Measurements from ENCODE around the gene ICA1. TPM values are rescaled to one million over a fixed set of nuclear protein-coding genes. Genes with fewer than 3 reads are reported as not detected.
"Not testable (repeated sequence)": the region's sequence is repeated elsewhere in the genome, so short reads cannot be mapped to it uniquely, and the experiment has no call there.

ICA1 gene
- total RNA-seq, 2 donors from 2014 or later = 1.4 to 9.7 TPM

DNA sequence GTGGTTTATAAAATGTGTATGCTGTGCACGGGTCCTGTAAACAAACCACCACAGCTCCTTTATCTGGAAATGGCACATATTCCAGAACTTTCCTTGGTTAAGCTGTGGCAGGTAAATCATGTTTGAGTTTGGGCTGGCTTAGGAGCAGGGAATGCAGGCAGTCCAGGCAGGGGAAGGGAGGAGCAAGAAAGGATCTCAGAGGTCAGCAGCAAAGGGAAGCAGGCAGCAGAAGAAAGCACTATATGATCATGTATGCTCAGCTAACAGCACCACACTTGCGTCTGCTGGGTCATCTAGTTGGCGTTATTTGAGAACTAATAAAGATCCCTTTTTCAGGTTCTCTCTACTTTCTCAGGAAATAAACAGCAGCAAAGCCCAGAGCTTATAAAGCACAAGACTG is 7.8 kb downstream of the ICA1 start:
- no peaks in the 10 kb centered on the region for H3K4me1 Mint-ChIP-seq
- no peak overlapping the region for H3K4me3 Mint-ChIP-seq
- ATAC-seq (replicated peaks) = no peak
- H3K27me3 Mint-ChIP-seq = peaks cover 15% of the 10 kb centered on the region
- no peaks in the 10 kb centered on the region for H3K9me3 Mint-ChIP-seq
- no peak overlapping the region for H3K27ac Mint-ChIP-seq
- H3K36me3 Mint-ChIP-seq (ENCODE audit: low read depth) = no peaks in the 10 kb centered on the region

DNA sequence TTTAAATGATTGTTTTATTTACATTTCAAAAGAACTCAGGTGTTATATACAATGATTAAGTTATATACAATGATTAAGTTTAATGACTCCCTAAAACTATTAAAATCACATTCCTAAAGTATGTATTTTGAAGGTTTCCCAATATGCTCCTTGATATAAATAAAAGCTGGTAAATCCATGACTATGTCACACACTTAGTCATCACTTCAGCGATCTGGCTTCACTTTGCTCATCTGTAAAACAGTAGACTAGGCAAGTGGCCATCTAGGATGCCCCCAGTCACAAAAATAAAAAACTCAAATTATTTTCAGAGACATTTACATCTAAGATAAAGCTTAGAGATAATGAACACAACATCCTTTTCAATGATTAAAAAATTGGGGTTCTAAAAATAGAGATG is 10.8 kb downstream of the ICA1 start:
- ATAC-seq (replicated peaks) = no peak
- Mint-ChIP-seq H3K27me3 (peaks cover 13% of the 10 kb centered on the region), H3K4me1 (no peaks in the 10 kb centered on the region), H3K36me3 (ENCODE audit: low read depth) (no peaks in the 10 kb centered on the region), H3K27ac (no peak overlapping the region), H3K4me3 (no peak overlapping the region), H3K9me3 (no peaks in the 10 kb centered on the region)

DNA sequence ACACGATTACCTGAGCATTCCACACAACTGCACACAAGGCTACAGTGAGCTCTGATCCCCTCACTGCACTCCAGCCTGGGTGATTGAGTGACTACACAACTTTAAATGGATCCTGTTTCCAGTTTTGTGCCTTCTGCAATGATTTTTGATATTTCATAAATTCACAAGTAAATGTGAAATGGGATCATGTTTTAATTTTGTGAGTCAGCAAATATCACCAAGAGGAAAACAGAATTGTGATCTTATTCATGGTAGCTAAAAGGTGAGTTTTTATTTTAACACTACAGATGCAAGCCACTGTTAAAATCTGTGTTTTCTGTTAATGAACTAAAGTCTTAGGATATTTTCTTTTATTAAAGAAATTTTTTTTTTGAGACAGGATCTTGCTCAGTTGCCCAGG is 11.4 kb downstream of the ICA1 start:
- Mint-ChIP-seq H3K9me3 (no peaks in the 10 kb centered on the region), H3K4me3 (no peak overlapping the region), H3K4me1 (no peaks in the 10 kb centered on the region), H3K27ac (no peak overlapping the region), H3K27me3 (peaks cover 13% of the 10 kb centered on the region), H3K36me3 (ENCODE audit: low read depth) (no peaks in the 10 kb centered on the region)
- ATAC-seq (replicated peaks) = no peak

DNA sequence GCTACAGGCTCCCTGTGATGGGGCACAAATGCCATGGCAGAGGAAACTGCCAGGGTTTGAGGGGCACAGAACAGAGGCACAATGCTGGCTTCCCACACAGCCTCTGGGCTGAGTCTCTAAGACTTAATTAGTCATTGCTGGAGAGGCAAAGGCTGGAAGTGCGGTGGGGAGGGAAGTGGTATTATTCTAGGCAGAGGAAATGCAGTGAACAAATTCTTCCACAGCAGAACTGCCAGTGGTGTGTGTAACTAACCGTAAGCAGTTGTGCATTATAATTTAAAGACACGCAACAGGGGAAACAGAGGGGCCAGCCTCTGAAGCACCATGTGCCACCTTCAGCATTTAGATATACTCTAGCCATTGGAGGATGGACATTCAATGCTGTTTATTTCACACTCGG is 12.8 kb downstream of the ICA1 start:
- ATAC-seq (replicated peaks) = peak; percentile 16

DNA sequence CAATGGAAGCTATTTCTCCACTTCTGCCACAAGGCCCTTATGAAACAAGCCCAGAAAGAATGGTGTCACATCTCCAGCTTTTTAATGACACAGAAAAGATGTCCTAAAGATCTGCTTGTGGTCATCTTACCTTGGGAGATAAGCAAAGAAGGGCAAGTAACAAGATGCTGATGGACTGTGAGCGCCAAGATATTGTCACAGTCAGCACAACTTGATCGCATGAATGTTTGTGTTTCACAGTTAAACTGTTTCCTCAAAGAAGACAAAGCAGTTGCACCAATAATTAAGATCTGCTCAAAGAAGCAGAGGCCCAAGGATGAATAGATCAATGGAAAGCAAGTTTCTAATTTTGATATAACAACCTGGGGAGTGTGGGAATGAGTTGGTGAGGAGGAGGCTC is 15.9 kb downstream of the ICA1 start:
- H3K36me3 Mint-ChIP-seq (ENCODE audit: low read depth) = no peaks in the 10 kb centered on the region
- no peak for ATAC-seq (replicated peaks)
- H3K9me3 Mint-ChIP-seq = peaks cover 6% of the 10 kb centered on the region
- H3K4me3 Mint-ChIP-seq = no peak overlapping the region
- peaks cover 18% of the 10 kb centered on the region for H3K27me3 Mint-ChIP-seq
- H3K27ac Mint-ChIP-seq = no peak overlapping the region
- H3K4me1 Mint-ChIP-seq = no peaks in the 10 kb centered on the region

More for the DNA sequence above, 12.8 kb downstream of the ICA1 start:
- Mint-ChIP-seq H3K27me3 (peaks cover 13% of the 10 kb centered on the region), H3K4me1 (no peaks in the 10 kb centered on the region), H3K27ac (no peak overlapping the region), H3K36me3 (ENCODE audit: low read depth) (no peaks in the 10 kb centered on the region), H3K4me3 (no peak overlapping the region), H3K9me3 (no peaks in the 10 kb centered on the region)

DNA sequence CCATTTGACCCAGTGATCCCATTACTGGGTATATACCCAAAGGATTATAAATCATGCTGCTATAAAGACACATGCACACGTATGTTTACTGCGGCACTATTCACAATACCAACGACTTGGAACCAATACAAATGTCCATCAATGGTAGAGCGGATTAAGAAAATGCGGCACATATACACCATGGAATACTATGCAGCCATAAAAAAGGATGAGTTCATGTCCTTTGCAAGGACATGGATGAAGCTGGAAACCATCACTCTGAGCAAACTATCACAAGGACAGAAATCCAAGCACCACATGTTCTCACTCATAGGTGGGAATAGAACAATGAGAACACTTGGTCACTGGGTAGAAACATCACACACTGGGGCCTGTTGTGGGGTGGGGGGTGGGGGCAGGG is 16.9 kb downstream of the ICA1 start:
- Mint-ChIP-seq H3K27me3 (peaks cover 21% of the 10 kb centered on the region), H3K9me3 (peaks cover 11% of the 10 kb centered on the region)
- not testable (repeated sequence) for H3K27ac Mint-ChIP-seq; ATAC-seq (replicated peaks); H3K4me1 Mint-ChIP-seq; H3K36me3 Mint-ChIP-seq (ENCODE audit: low read depth); H3K4me3 Mint-ChIP-seq

DNA sequence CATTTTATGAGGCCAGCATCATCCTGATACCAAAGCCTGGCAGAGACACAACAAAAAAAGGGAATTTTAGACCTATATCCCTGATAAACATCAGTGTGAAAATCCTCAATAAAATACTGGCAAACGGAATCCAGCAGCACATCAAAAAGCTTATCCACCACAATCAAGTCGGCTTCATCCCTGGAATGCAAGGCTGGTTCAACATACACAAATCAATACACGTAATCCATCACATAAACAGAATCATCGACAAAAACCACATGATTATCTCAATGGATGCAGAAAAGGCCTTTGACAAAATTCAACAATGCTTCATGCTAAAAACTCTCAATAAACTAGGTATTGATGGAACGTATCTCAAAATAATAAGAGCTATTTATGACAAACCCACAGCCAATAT is 18.9 kb downstream of the ICA1 start:
- H3K4me3 Mint-ChIP-seq; H3K36me3 Mint-ChIP-seq (ENCODE audit: low read depth); H3K4me1 Mint-ChIP-seq; ATAC-seq (replicated peaks); H3K27ac Mint-ChIP-seq: not testable (repeated sequence)
- Mint-ChIP-seq H3K27me3 (peaks cover 17% of the 10 kb centered on the region), H3K9me3 (peaks cover 11% of the 10 kb centered on the region)

DNA sequence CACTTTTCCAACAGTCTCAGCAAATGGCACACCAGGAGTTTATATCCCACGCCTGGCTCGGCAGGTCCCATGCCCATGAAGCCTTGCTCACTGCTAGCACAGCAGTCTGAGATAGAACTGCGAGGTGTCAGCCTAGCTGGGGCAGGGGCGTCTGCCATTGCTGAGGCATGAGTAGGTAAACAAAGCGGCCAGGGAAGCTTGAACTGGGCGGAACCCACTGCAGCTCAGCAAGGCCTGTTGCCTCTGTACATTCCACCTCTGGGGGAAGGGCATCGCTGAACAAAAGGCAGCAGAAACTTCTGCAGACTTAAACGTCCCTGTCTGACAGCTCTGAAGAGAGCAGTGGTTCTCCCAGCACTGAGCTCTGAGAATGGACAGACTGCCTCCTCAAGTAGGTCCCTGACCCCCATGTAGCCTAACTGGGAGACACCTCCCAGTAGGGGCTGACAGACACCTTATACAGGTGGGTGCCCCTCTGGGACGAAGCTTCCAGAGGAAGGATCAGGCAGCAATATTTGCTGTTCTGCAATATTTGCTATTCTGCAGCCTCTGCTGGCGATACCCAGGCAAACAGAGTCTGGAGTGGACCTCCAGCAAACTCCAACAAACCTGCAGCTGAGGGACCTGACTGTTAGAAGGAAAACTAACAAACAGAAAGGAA is 22.1 kb downstream of the ICA1 start:
- H3K36me3 Mint-ChIP-seq (ENCODE audit: low read depth); ATAC-seq (replicated peaks); H3K27ac Mint-ChIP-seq; H3K4me1 Mint-ChIP-seq; H3K4me3 Mint-ChIP-seq: not testable (repeated sequence)
- H3K9me3 Mint-ChIP-seq = peaks cover 11% of the 10 kb centered on the region
- H3K27me3 Mint-ChIP-seq = peaks cover 15% of the 10 kb centered on the region

DNA sequence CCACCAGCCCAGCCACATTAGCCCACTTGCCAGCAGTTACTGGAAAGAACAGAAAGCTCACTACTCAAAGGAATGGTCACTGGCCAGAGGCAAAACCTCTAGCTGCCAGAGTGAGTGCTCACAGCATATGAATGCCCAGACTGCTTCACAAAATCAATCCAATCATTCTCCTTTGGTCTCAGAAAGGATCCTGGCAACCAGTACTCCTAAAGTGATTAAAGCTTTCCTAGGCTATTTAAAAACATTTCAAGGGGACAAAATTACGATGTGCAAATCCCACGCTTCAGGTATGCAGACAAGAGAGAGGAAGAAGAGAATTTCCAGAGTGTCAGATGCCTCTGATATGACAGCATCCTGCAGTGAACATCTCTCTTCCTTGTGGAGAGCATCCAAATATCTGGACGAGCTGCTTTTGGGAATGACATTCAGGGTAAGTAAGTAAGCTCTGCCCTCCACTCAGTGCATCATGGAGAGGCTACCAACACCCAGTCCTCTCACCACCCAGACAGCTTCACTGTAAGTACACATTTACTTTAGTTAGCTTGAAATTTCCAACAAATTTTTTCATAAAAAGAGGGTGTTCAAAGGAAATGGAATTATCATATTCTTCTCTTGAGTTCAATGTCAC is 25.1 kb downstream of the ICA1 start:
- peaks cover 5% of the 10 kb centered on the region for H3K9me3 Mint-ChIP-seq
- no peak overlapping the region for H3K4me3 Mint-ChIP-seq
- no peak for ATAC-seq (replicated peaks)

DNA sequence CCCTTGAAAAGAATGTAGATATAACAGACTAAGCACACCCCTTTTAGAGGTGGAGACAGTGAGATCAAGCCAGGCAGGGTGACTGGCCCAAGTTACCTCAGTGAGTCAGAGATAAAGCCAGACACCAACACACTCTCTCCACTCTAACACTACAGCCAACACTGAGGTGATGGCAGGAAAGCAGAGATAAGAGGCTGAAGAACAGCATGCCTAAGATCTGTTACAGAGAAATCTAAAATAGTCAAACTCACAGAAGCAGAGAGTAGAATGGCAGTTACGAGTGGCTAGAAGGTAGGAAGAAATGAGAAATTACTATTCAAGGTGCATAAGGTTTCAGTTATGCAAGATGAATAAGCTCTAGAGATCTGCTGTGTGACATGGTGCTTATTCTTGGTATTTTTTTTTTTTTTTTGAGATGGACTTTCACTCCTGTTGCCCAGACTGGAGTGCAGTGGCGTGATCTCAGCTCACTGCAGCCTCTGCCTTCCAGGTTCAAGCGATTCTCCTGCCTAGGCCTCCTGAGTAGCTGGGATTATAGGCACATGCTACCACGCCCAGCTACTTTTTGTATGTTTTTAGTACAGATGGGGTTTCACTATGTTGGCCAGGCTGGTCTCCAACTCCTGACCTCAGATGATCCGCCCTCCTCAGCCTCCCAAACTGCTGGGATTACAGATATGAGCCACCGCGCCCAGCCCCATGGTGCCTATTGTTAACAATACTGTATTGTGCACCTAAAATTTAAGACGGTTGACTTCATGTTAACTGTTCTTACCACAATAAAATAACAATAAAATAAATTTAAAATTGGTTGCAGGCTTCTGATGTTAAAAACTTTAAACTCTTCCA is 28.7 kb downstream of the ICA1 start:
- no peaks in the 10 kb centered on the region for H3K36me3 Mint-ChIP-seq (ENCODE audit: low read depth)
- peaks cover 1% of the 10 kb centered on the region for H3K27me3 Mint-ChIP-seq
- no peak overlapping the region for H3K4me3 Mint-ChIP-seq
- H3K4me1 Mint-ChIP-seq = no peaks in the 10 kb centered on the region
- no peak overlapping the region for H3K27ac Mint-ChIP-seq
- peak; percentile 67 for ATAC-seq (replicated peaks)
- H3K9me3 Mint-ChIP-seq = no peaks in the 10 kb centered on the region

More for the DNA sequence above, 25.1 kb downstream of the ICA1 start:
- Mint-ChIP-seq H3K4me1 (no peaks in the 10 kb centered on the region), H3K27me3 (peaks cover 10% of the 10 kb centered on the region), H3K27ac (no peak overlapping the region), H3K36me3 (ENCODE audit: low read depth) (no peaks in the 10 kb centered on the region)

DNA sequence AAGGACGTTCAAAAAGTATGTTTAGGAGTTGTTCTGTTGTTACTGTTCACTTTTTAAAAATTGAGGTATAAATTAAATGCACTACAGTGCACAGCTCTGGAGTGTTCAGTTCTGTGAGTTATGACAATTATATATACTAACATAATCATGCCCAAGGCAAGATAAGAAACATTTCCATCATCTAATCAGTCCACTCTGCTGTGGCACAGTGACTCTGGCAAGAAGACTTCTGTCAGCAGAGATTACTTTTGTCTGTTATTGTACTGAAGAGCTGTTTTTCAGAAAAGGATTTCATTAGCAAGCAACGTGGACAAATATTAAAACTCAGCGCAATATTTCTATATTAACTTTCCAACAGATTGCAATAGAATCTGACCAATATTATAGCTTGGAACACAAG is 32.0 kb downstream of the ICA1 start:
- Mint-ChIP-seq H3K4me3 (no peak overlapping the region), H3K9me3 (no peaks in the 10 kb centered on the region), H3K4me1 (no peaks in the 10 kb centered on the region), H3K27ac (no peak overlapping the region), H3K27me3 (peaks cover 12% of the 10 kb centered on the region), H3K36me3 (ENCODE audit: low read depth) (no peaks in the 10 kb centered on the region)
- no peak for ATAC-seq (replicated peaks)

DNA sequence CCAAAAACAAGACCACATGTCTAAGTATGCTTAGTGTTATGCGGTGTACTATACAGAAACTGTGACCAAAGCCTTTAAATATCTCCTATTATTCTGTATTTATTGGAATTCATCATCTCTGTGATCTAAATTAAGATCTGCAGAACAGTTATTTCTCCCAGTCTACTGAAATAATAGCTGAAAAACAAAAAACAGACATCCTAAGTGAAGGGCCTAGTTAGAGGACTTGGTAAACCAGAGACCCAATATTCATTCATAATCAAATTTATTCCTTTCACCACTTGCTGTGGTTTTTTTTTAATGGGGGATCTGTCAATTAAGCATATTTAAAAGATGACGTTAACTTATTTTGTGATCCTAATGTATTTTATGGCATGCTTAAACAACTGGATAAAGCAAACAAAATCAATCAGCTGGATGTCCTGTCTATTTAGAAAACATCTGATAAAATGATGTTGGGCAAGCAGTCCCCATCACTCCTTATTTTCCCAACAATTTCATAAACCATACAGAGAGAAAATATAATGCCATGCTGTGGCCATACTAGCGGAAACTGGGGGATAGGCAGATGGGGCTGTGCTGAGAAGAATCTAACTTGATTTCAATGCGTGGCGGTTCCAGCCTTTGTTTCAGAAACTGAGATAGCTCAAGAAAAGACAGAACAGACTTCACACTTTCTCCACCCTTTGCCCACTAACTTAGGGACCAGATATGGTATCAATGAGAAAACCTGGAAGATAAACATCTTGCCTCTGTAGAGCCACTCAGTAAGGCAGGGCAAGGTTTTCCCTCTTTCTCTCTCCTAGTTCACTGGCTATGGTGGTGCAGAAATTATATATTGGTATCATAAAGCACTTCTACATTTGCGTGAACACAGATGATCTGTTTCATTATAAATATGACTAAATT is 32.9 kb downstream of the ICA1 start:
- H3K36me3 Mint-ChIP-seq (ENCODE audit: low read depth) = no peaks in the 10 kb centered on the region
- no peak overlapping the region for H3K4me3 Mint-ChIP-seq
- no peak for ATAC-seq (replicated peaks)
- H3K27ac Mint-ChIP-seq = no peak overlapping the region
- H3K27me3 Mint-ChIP-seq = peaks cover 12% of the 10 kb centered on the region
- H3K4me1 Mint-ChIP-seq = no peaks in the 10 kb centered on the region
- no peaks in the 10 kb centered on the region for H3K9me3 Mint-ChIP-seq

DNA sequence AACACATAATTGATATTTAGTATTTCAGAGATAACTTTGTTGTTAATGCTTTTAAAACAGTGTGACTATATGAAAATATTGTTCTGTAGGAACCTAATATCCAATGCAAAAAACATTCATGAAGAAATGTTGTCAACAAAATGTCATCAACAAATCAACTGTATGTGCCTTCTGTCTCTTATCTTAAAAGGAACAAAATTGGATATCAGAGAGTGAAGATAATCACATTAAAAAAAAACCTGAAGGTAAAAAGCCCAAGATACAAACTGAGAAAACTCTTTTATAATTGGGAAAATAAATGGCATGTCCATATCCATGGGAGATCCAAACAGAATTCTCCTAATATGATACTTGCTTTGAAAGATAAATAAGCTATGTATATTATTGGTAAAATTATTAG is 33.9 kb downstream of the ICA1 start:
- Mint-ChIP-seq H3K9me3 (no peaks in the 10 kb centered on the region), H3K4me3 (no peak overlapping the region), H3K4me1 (no peaks in the 10 kb centered on the region), H3K27ac (no peak overlapping the region), H3K27me3 (peaks cover 12% of the 10 kb centered on the region), H3K36me3 (ENCODE audit: low read depth) (no peaks in the 10 kb centered on the region)
- no peak for ATAC-seq (replicated peaks)

DNA sequence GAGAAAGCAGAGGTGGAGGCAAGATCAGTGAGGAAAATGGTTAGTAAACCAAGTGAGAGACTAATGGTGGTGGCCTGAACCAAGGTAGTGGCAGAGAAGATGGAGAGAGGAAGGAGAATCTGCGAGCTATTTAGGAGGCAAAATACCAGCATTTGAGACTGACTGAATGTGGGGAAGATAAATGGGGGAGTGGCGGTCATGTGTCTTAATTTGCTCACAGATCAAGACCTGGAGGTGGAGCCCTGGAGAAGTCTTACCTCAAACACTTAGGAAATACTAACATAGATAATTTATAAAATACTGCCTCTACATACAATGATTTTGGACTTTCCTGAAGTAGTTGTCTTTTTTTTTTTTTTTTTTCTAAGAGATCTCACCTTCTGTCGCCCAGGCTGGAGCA is 34.7 kb downstream of the ICA1 start:
- H3K27me3 Mint-ChIP-seq = peaks cover 12% of the 10 kb centered on the region
- H3K4me1 Mint-ChIP-seq = no peaks in the 10 kb centered on the region
- no peaks in the 10 kb centered on the region for H3K9me3 Mint-ChIP-seq
- ATAC-seq (replicated peaks) = no peak
- H3K36me3 Mint-ChIP-seq (ENCODE audit: low read depth) = no peaks in the 10 kb centered on the region
- H3K4me3 Mint-ChIP-seq = no peak overlapping the region
- no peak overlapping the region for H3K27ac Mint-ChIP-seq
